H1 (cell line): ENCODE data around the gene LTBP1. TPM values are rescaled to one million over a fixed set of nuclear protein-coding genes. Genes with fewer than 3 reads are reported as not detected.

Experiments
- CTCF ChIA-PET: fragments of 300-600 bp; sonication (Branson Sonifier 250); formaldehyde crosslinking; loops from one replicate; lab custom pipeline; 2021; ENCODE audit not compliant: partially characterized antibody; lab: Charles Lee
- POLR2A ChIA-PET: fragments of 300-600 bp; sonication (Branson Sonifier 250); formaldehyde crosslinking; loops from one replicate; lab custom pipeline; 2021; ENCODE audit warnings: inconsistent platforms; ENCODE audit not compliant: partially characterized antibody; lab: Charles Lee
- DNase-seq, 2 experiments: peaks; one replicate each; pipeline versions ENCODE4 v3.0.0 to v3.0.0-alpha.2; 2010 to 2022; ENCODE audit warnings: low spot score in 2 of 2, low read depth in 1 of 2, mixed read lengths in 1 of 2
- FAIRE-seq: peaks from 2 replicates; lab custom pipeline; 2011; peaks lifted over from hg19 to GRCh38; lab: Jason Lieb, UNC
- H2AFZ ChIP-seq: 2 replicates; pipeline ENCODE4 v1.8.1; 2012; ENCODE audit warnings: low read length, inconsistent platforms
- H2AK5ac ChIP-seq: 2 replicates; pipeline ENCODE4 v1.6.1; 2013; ENCODE audit warnings: low read depth, low read length
- H2BK120ac ChIP-seq: replicated peaks from 2 replicates; pipeline ENCODE3; 2013; ENCODE audit warnings: low read depth, low read length, inconsistent platforms
- H2BK12ac ChIP-seq: 2 replicates; pipeline ENCODE4 v1.6.1; 2013; ENCODE audit warnings: low read depth, low read length
- H2BK15ac ChIP-seq: 2 replicates; pipeline ENCODE4 v1.6.1; 2013; ENCODE audit warnings: low read length
- H2BK20ac ChIP-seq: 2 replicates; pipeline ENCODE4 v1.6.1; 2013; ENCODE audit warnings: low read length
- H2BK5ac ChIP-seq: 2 replicates; pipeline ENCODE4 v1.6.1; 2013; ENCODE audit warnings: low read depth, low read length
- H3K14ac ChIP-seq: 2 replicates; pipeline ENCODE4 v1.6.1; 2013; ENCODE audit warnings: inconsistent platforms; ENCODE audit not compliant: insufficient read length
- H3K18ac ChIP-seq: 2 replicates; pipeline ENCODE4 v1.6.1; 2013; ENCODE audit warnings: low read length; ENCODE audit errors: extremely low read depth
- H3K23ac ChIP-seq: 2 replicates; pipeline ENCODE4 v1.6.1; 2013; ENCODE audit warnings: inconsistent platforms; ENCODE audit not compliant: insufficient read length
- H3K23me2 ChIP-seq: 2 replicates; pipeline ENCODE4 v1.6.1; 2013; ENCODE audit warnings: low read depth, low read length
- H3K27ac ChIP-seq: 2 replicates; pipeline ENCODE4 v1.6.1; 2011; ENCODE audit warnings: low read depth, low read length, inconsistent platforms
- H3K27me3 ChIP-seq, 4 experiments: replicated peaks in 1 of 4; 1 replicate in 1 of 4; 2 replicates in 3 of 4; pipeline versions ENCODE4 v1.6.1 to v1.8.1; 2011 to 2013; ENCODE audit warnings: low read length in 3 of 4, mild to moderate bottlenecking in 3 of 4, inconsistent platforms in 2 of 4, mixed read lengths in 2 of 4, moderate library complexity in 1 of 4; ENCODE audit not compliant: control insufficient read depth in 3 of 4, insufficient read depth in 3 of 4; ENCODE audit errors: extremely low read depth in 1 of 4
- H3K36me3 ChIP-seq, 4 experiments: 2 replicates each; pipeline versions ENCODE4 v1.6.1 to v1.8.1; 2011 to 2013; ENCODE audit warnings: mild to moderate bottlenecking in 4 of 4, low read length in 3 of 4, moderate library complexity in 2 of 4, control low read depth in 1 of 4, inconsistent platforms in 1 of 4; ENCODE audit not compliant: insufficient read depth in 4 of 4, control insufficient read depth in 2 of 4
- H3K4ac ChIP-seq: replicated peaks from 2 replicates; pipeline ENCODE3; 2013; ENCODE audit warnings: low read length, low read depth, mixed read lengths, inconsistent platforms; ENCODE audit not compliant: insufficient read length
- H3K4me1 ChIP-seq, 4 experiments: replicated peaks in 1 of 4; 1 replicate in 1 of 4; 2 replicates in 3 of 4; pipeline versions ENCODE4 v1.6.1 to v1.8.1; 2011 to 2013; ENCODE audit warnings: low read length in 3 of 4, inconsistent platforms in 2 of 4, mixed read lengths in 1 of 4; ENCODE audit not compliant: insufficient read depth in 4 of 4, control insufficient read depth in 3 of 4
- H3K4me2 ChIP-seq, 2 experiments: 2 replicates each; pipeline versions ENCODE4 v1.6.1 to v1.8.1; 2011 to 2013; ENCODE audit warnings: low read depth in 2 of 2, low read length in 2 of 2, control low read depth in 1 of 2, inconsistent platforms in 1 of 2, mild to moderate bottlenecking in 1 of 2; ENCODE audit not compliant: insufficient read depth in 1 of 2
- H3K4me3 ChIP-seq, 4 experiments: fragments of 200-600, 300-600 bp in 1 of 4; sonication (generic), shearing (Covaris generic), sonication (Bioruptor Twin) in 1 of 4; 2 replicates each; pipeline versions ENCODE4 v1.5.1 to v1.8.1; 2011 to 2016; ENCODE audit warnings: low read length in 4 of 4, low read depth in 3 of 4, control low read depth in 2 of 4, inconsistent platforms in 2 of 4, mild to moderate bottlenecking in 2 of 4, mixed read lengths in 1 of 4, moderate library complexity in 1 of 4; ENCODE audit not compliant: insufficient read depth in 2 of 4; ENCODE audit errors: extremely low read depth in 1 of 4
- H3K56ac ChIP-seq: replicated peaks from 2 replicates; pipeline ENCODE3; 2013; ENCODE audit warnings: low read depth, mild to moderate bottlenecking, mixed read lengths, low read length, inconsistent platforms; ENCODE audit not compliant: insufficient read length
- H3K79me1 ChIP-seq: 2 replicates; pipeline ENCODE4 v1.6.1; 2013; ENCODE audit warnings: low read depth, low read length, control low read depth
- H3K79me2 ChIP-seq, 2 experiments: 2 replicates each; pipeline versions ENCODE4 v1.6.1 to v1.8.1; 2012 to 2013; ENCODE audit warnings: low read length in 2 of 2, mild to moderate bottlenecking in 2 of 2, inconsistent platforms in 1 of 2; ENCODE audit not compliant: insufficient read depth in 2 of 2, control insufficient read depth in 1 of 2
- H3K9ac ChIP-seq, 4 experiments: replicated peaks in 1 of 4; 1 replicate in 1 of 4; 2 replicates in 3 of 4; pipeline versions ENCODE4 v1.6.1 to v1.8.1; 2011 to 2013; ENCODE audit warnings: low read depth in 3 of 4, low read length in 3 of 4, control low read depth in 2 of 4, mild to moderate bottlenecking in 2 of 4, moderate library complexity in 2 of 4, inconsistent platforms in 1 of 4; ENCODE audit errors: extremely low read depth in 1 of 4
- H3K9me3 ChIP-seq, 2 experiments: 2 replicates each; pipeline versions ENCODE4 v1.6.1 to v1.8.1; 2012 to 2013; ENCODE audit warnings: mild to moderate bottlenecking in 2 of 2, moderate library complexity in 2 of 2, control low read depth in 1 of 2, inconsistent platforms in 1 of 2, low read depth in 1 of 2, low read length in 1 of 2, mixed read lengths in 1 of 2; ENCODE audit not compliant: insufficient read depth in 2 of 2
- H4K20me1 ChIP-seq, 2 experiments: replicated peaks in 1 of 2; 2 replicates each; pipeline versions ENCODE3 to v1.8.1; 2011 to 2013; ENCODE audit warnings: inconsistent platforms in 2 of 2, low read length in 2 of 2, mild to moderate bottlenecking in 1 of 2; ENCODE audit not compliant: insufficient read depth in 2 of 2, control insufficient read depth in 1 of 2
- H4K5ac ChIP-seq: 2 replicates; pipeline ENCODE4 v1.6.1; 2013; ENCODE audit warnings: low read length, low read depth, mixed read lengths, inconsistent platforms; ENCODE audit not compliant: insufficient read length
- H4K8ac ChIP-seq: 2 replicates; pipeline ENCODE4 v1.8.0; 2013; ENCODE audit warnings: mild to moderate bottlenecking, moderate library complexity, low read length, inconsistent platforms; ENCODE audit not compliant: insufficient read depth; ENCODE audit errors: extremely low read depth
- H4K91ac ChIP-seq: replicated peaks from 2 replicates; pipeline ENCODE3; 2013; ENCODE audit warnings: low read length, mixed read lengths, inconsistent platforms; ENCODE audit not compliant: insufficient read length
- BRCA1 ChIP-seq: IDR thresholded peaks from 2 replicates; pipeline ENCODE4 v1.6.1; 2012; ENCODE audit warnings: low read depth, low read length, improper control_type of control experiment
- HDAC2 ChIP-seq, 2 experiments: fragments of 300-600 bp in 1 of 2; sonication (generic) in 1 of 2; IDR thresholded peaks; 2 replicates each; pipeline ENCODE4 v1.6.1; 2011 to 2012; ENCODE audit warnings: low read depth in 2 of 2, low read length in 2 of 2, mild to moderate bottlenecking in 2 of 2, moderate library complexity in 2 of 2, borderline replicate concordance in 1 of 2, inconsistent platforms in 1 of 2
- MAFK ChIP-seq: IDR thresholded peaks from 2 replicates; pipeline ENCODE4 v1.6.1; 2012; ENCODE audit warnings: low read depth, mild to moderate bottlenecking, improper control_type of control experiment, low read length
- WGBS, 2 experiments: shearing (Covaris generic) in 1 of 2; methylation state at CpG; one replicate each; pipeline versions ENCODE4 v1.1.6 to v1.1.7; 2013 to 2015; ENCODE audit warnings: low lambda C conversion rate in 2 of 2, mixed read lengths in 2 of 2, inconsistent platforms in 1 of 2, low coverage in 1 of 2, missing lambda C conversion rate in 1 of 2; ENCODE audit not compliant: insufficient replicate concordance in 2 of 2, insufficient coverage in 1 of 2, insufficient read length in 1 of 2; ENCODE audit errors: extremely low coverage in 1 of 2, missing lambda C conversion rate in 1 of 2; 5-methylcytosine and 5-hydroxymethylcytosine counted together
- polyA plus RNA-seq, 7 experiments: library from polyadenylated mRNA; depleted of rRNA in 3 of 7; stranded (reverse) in 5 of 7; unstranded in 2 of 7; fragments of >200 nt in 5 of 7; fragments of 200-250 nt in 2 of 7; gene quantifications; 1 replicate in 5 of 7; 2 replicates in 1 of 7; 4 replicates in 1 of 7; pipeline versions ENCODE4 v1.2.1 to v1.2.3, GENCODE V29; 2011 to 2013; ENCODE audit warnings: missing spikeins in 2 of 7, mixed read lengths in 2 of 7
- total RNA-seq: library from RNA; stranded (reverse); fragmentation: NEBNext Ultra II Directional; extraction: Animal tissue kit (Norgen Biotek cat#: 25700); gene quantifications from 2 replicates; pipeline ENCODE4 v1.2.1, GENCODE V29; 2021

The LTBP1 gene
- total and polyA plus RNA-seq, 2 of the 8 experiments (the other 6 are each of a cell fraction or from before 2014, with no cell fraction given), result 15.4 to 24.7 TPM

DNA sequence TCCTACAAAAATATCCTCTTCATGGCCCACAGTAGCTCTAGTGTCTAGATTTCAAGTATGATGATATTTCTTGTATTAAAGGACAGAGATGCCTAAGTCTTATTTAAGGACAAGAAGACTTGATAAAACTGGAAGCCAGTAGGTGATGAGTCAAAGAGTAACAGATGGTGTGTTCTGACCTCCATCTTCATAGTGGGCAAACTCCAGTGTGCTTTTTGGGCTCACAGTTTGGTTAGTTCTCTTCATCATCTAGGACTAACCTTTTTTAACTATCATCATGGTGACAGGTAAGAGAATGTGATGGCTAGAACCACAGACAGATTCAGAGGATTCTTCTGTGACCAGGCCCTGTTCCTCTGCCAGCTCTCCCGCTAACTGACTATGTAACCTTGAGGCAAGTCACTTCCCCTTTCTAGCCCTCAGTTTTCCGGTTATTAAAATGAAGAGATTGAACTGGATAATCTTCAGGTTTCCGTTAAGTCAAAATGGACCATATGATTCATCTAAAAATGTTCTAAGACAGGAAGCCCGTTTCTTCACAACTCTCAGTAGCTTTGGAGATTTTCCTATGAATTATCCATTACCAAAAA lies 389.4 kb downstream of the LTBP1 start:
- H3K18ac ChIP-seq, result no peak overlapping the region
- no peaks in the 10 kb centered on the region for H3K79me2 ChIP-seq
- no peak overlapping the region for H3K14ac ChIP-seq
- FAIRE-seq (no peak), DNase-seq (no peak)
- H3K4me1 ChIP-seq, result no peaks in the 10 kb centered on the region
- H3K9ac ChIP-seq, result no peak overlapping the region
- no peak overlapping the region for H2BK5ac ChIP-seq
- H2AFZ ChIP-seq, result no peak overlapping the region
- no peak overlapping the region for H2BK120ac ChIP-seq
- no peak overlapping the region for H4K8ac ChIP-seq
- no peak overlapping the region for H4K91ac ChIP-seq
- WGBS, 2 experiments, result 76% methylated on average over 4 of the region's 4 CpGs; no CpG with 5 or more reads in 1 of the 2 experiments
- ChIA-PET CTCF (no interaction called here), POLR2A (interaction anchor here (1.0 kb wide), 1 partner anchor 19 kb away, joined by 4 read pairs; no protein-coding TSS in a partner anchor)
- H2AK5ac ChIP-seq, result no peak overlapping the region
- H3K79me1 ChIP-seq, result no peaks in the 10 kb centered on the region
- no peak overlapping the region for H3K27ac ChIP-seq
- H3K9me3 ChIP-seq, result no peaks in the 10 kb centered on the region
- H3K23ac ChIP-seq, result no peak overlapping the region
- H4K20me1 ChIP-seq, result no peaks in the 10 kb centered on the region
- H2BK15ac ChIP-seq, result no peak overlapping the region
- no peak overlapping the region for H2BK20ac ChIP-seq
- no peaks in the 10 kb centered on the region for H3K27me3 ChIP-seq
- no peak overlapping the region for H3K4me2 ChIP-seq
- no peak overlapping the region for H3K4me3 ChIP-seq
- H3K4ac ChIP-seq, result no peak overlapping the region
- no peaks in the 10 kb centered on the region for H3K23me2 ChIP-seq
- H2BK12ac ChIP-seq, result no peak overlapping the region
- TF ChIP-seq BRCA1, result no peak
- no peak for TF ChIP-seq MAFK
- no peak for TF ChIP-seq HDAC2 (IDR thresholded peaks at IDR 0.05; ENCODE audit: borderline replicate concordance in 1 of 2, low read depth in 2 of 2, low read length in 2 of 2)
- no peak overlapping the region for H4K5ac ChIP-seq
- H3K36me3 ChIP-seq, result no peaks in the 10 kb centered on the region
- no peak overlapping the region for H3K56ac ChIP-seq
